ENCODE data around the gene SLX4IP. TPM values are rescaled to one million over a fixed set of nuclear protein-coding genes. Genes with fewer than 3 reads are reported as not detected.

Gene SLX4IP
- total RNA-seq, 1 donor from 2014 or later: 2.8 TPM

- no peak for DNase-seq (ENCODE audit: low read depth, low spot score)
These were observed 197.8 kb downstream of the SLX4IP start for GRCh38 chr20:10632721-10633509.

DNA sequence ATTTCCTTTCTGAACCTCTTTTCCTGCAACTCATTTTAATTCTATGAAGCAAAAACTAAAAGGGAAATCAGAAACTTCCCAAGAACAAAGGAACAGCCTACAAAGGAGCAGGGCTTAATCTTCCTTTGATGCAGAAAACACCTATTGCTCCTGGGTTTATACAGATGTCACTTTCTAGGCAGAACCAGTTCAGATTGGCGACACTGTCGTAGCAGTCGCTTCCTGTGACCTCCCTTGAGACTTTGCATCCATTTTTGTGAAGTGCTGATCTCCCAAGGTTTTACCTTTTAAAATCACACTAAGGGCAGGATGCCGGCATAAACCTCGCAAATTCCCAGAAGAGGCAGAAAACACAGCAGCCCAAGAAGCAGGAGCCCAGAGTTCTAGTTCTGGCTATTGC is 198.6 kb downstream of the SLX4IP start:
- no peak for DNase-seq (ENCODE audit: low read depth, low spot score)

DNA sequence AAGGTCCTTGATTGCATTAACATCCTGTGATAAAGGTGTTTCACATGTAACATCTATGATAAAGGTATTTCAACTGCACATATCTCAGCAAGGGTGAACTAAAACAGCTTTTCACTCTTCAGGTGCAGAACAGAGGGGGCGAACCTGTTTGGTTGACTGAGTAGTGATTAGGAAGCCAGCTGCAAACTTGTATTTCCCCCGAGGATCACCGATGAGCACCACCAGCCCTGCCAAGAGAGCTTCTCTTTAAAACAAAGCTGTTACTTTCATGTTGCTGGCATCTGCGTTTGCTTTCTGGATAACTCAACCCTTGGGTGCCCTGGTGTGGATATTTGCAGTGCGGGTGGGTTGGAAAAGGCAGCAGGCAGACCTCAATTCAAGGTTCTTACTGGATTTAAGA is 199.1 kb downstream of the SLX4IP start:
- no peak for DNase-seq (ENCODE audit: low read depth, low spot score)

GRCh38 chr20:10634683-10635411 is 199.7 kb downstream of the SLX4IP start:
- peak; percentile 71 for DNase-seq (ENCODE audit: low read depth, low spot score)

DNA sequence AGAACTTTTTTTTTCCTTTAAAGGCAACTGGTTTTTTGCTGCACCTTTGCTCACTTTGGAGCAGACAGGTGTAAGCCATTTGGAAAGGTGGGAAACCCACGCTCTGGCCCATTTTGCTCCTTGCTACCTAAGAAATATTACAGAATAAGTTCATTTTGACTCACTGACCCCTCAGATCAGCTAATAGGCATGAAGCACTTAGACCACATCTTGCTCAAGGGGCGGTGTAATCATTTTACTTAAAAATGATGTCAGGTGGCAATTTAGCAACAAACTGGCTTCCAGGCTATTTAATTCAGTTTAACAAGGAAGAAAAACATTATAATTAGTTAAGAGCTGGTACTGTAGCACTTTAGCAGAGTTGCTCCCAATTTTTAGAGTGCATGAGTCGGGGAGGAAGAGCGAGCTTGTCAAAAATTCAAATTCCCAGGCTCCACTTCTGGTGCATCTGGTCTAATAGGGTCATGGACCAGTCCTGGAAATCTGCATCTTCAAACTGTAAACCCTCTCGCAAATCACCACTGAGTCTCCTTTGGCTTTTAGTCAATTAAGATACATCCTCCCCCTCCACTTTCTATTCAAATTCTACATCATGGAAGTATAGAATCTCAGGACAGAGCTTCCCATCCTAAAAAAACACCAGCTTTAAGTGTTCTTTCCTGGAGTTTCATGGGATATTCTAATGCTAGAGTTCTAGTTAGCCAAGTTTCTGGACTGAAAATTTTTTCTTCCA is 200.5 kb downstream of the SLX4IP start:
- DNase-seq (ENCODE audit: low read depth, low spot score): no peak

DNA sequence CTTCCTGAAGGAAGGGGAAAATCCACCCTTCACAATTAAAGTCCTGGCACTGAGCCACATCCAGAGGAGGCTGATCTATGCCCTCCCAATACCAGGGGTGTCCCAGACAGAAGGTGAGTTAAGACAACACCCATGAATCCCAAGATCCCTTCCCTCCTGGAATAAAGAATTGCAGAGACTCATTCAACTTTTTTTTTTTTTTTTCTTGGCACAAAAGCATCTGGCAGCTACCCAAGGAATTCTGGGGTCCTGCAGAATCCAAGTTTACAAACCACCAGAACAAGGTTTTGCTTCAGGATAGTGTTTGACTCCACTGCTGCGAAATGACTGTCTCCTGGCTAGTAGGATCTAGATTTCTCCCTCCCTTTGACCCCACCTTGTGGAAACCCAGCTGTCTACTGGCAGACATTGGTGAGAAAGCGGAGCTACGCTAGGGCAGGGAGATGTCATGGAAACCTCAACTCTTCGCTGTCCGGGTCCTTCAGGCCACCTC is 201.3 kb downstream of the SLX4IP start:
- DNase-seq (ENCODE audit: low read depth, low spot score): no peak

GRCh38 chr20:10637031-10637559 is 202.0 kb downstream of the SLX4IP start:
- no peak for DNase-seq (ENCODE audit: low read depth, low spot score)

GRCh38 chr20:10637563-10637962 is 202.5 kb downstream of the SLX4IP start:
- no peak for DNase-seq (ENCODE audit: low read depth, low spot score)

DNA sequence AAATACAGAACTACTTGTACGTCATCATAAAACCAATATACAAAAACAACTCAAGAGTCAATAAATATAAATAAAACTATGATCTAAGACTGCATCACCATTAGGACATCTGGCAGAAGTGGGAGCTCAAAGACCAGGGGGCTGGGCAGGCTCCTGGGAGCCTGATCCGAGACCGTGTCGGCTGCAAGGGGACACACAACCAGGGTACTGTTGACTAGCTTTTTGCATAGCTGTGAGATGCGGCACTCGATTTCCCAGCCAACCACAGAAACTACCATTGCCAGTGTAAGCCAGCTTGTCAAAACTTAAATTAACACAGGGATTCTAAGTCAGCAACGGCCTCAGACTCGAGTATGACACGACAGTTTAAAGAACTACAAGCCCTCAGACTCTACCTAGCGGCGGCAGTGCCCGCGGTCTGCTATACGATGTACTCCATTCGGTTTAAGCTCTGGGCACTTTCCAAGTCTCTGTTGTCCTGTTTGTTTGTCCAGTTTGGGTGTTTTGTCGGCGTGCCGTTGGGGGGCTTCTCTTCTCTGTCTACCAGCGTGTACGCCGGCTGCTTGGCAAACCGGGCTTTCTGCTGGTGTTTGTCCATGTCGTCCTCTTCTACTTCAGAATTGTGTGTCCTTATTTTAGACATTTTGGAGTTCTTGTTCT is 204.1 kb downstream of the SLX4IP start:
- no peak for DNase-seq (ENCODE audit: low read depth, low spot score)

DNA sequence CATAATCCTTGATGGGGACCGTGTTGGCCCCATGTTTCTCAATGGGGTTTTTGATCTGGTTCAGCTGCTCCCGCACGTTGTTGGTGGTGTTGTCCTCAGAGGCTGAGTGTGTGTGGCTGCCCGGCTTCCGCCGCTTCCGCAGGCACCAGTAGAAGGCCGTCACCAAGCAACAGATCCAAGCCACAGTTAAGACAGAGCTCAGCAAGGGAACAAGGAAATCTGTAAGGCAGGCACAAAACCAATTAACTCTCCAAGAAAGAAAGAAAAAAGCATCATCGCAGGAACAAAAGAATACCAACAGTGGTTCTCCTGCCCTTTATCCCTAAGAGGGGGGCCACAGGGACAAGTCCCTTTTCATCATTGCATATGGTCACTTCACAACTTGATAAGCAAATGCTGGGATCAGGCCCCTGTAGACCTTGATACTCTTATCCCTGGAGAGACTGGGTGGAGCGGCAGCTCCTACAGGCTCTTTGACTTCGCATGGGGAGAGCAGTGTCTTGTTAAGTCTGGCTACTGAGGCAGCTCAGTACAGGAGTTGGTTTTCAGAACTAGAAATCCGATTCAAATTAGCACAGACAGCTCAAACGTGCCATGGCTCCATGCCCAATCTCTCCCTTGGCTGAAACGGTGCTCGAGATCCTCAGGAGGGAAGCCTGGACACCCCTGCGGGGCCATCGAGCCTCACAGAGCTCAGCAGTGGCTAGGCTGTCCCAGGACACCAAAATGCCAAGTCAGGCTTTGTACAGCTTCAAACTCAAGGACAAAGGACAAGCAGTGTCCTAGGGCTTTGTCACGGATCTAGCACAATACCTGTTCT is 204.8 kb downstream of the SLX4IP start:
- no peak for DNase-seq (ENCODE audit: low read depth, low spot score)

DNA sequence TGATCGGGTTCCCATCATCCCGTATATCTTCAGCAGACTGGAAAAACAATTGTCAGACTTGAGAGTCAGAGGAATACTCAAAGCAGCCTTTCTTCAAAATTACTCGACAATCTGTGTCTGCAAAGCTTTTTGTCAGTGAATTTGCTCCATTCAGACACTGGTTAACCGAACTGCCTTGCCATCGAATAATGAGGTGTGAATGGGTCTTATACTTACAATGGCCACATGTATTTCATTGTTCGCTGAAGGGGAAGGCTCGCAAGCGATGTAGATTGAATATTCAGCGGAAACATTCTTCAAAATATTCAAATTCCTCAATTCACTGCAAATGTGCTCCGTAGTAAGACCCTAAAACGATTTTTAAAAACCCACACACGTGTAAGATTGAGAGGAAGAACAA is 205.8 kb downstream of the SLX4IP start:
- DNase-seq (ENCODE audit: low read depth, low spot score): no peak

DNA sequence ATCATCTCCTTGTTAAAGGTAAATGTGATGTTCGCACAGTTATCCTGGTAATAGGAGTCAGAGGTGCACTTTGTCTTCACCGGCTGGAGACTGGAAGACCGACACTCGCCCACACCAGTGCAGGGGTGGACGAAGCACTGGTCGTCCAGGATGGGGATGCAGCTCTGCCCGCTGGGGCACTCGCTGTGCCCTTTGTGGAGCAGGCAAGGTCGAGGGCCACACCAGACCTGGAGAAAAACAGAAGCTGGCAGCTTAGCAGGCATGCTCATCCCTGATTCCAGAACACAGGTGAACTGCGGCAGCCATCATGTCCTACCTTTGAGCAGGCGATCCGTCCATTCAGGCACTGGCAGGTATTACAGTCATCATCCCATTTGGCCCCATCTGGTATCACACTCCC is 206.4 kb downstream of the SLX4IP start:
- no peak for DNase-seq (ENCODE audit: low read depth, low spot score)

DNA sequence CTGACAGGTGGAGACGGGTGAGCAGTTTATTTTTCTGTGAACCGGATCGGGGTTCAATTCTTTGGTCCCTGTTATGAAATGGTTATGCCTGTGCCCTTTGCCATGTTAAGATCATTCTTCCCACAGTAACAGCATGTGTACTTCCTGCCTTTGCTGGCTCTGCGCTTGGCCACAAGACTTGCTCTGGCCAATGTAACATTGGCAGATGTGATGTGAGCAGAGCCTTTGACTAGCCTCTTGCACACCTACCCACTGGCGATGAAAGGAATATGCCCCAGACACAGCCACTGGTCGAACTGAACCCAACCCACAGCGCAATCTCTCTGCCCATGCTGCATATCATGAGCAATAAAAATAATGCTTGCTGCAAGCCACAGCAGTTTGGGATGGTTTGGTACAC is 206.8 kb downstream of the SLX4IP start:
- no peak for DNase-seq (ENCODE audit: low read depth, low spot score)

- no peak for DNase-seq (ENCODE audit: low read depth, low spot score)
These were observed 207.9 kb downstream of the SLX4IP start for GRCh38 chr20:10642856-10643559.

DNA sequence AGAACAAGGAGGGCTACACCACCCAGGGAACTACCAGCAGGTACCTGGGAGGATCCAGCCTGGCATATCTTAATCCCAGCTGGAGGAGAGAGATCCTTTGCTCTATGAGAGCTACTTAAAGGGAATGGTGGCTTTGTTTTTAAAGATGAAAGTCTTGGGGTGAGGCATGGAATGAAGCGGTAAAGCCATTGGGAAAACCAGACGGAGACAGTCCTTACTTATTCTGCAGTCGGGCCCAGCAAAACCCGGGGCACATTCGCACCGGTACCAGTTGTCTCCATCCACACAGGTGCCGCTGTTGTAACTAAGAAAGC is 208.4 kb downstream of the SLX4IP start:
- DNase-seq (ENCODE audit: low read depth, low spot score): no peak

GRCh38 chr20:10644458-10645204 is 209.5 kb downstream of the SLX4IP start:
- no peak for DNase-seq (ENCODE audit: low read depth, low spot score)

DNA sequence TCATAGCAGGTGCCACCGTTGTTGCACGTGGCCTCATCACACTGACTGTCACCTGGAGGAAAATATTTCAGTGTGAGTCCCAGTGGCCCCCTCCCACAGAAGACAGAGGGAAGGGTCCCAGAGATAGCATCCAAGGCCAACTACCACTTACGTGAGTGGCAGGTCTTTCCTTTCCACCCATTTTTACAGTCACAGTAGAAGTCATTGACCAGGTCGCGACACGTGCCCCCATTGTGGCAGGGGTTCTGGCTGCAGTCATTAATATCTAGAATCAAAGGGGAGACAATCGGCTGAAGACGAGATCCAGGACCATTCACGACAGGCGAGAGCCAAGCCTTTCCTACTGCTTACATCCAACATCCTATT is 210.1 kb downstream of the SLX4IP start:
- DNase-seq (ENCODE audit: low read depth, low spot score): no peak

GRCh38 chr20:10646006-10646405 is 210.9 kb downstream of the SLX4IP start:
- DNase-seq (ENCODE audit: low read depth, low spot score): no peak

GRCh38 chr20:10646886-10647420 is 211.8 kb downstream of the SLX4IP start:
- no peak for DNase-seq (ENCODE audit: low read depth, low spot score)

Measured in pulmonary artery endothelial cell (primary cell).